SH-SY5Y (cell line): Measurements from ENCODE around the gene TARS2.

Source experiments
- GATA2 ChIP-seq: IDR thresholded peaks from 2 replicates; pipeline ENCODE4 v1.6.1; 2011; ENCODE audit warnings: mild to moderate bottlenecking, low read depth, low read length
- GATA3 ChIP-seq: IDR thresholded peaks from 2 replicates; pipeline ENCODE4 v1.6.1; 2011; ENCODE audit warnings: low read depth, mild to moderate bottlenecking, low read length, moderate library complexity

The TARS2 gene

DNA sequence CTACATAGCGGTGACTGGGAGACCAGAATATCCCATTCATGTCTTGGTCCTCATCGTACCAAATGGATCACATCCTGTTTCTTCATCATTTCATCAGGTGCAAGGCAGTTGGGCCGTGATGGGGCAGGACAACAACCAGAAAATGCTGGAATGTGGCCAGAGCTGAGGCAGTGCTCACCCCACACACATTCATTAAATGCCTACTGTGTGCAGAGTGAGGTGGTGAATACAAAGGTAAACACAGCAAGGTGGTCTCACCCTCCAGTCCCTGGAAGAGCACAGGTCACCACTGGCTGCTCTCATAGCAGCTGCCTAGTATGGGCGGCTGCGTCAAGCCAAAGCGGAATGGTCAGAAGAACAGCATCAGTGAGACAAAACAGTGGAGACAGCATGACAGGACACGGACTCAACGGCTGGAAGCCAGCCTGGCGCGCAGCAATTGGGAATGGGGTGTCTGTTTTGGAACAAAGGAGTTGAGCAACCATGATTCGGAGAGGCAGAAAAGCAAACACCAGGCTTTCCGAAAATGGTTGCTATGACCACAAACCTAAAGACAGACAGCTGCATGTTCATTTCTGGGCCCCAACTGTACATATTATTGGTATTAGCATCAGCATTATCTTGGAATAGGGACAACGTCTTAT lies 56.4 kb downstream of the TARS2 start:
- no peak for TF ChIP-seq GATA2
- no peak for TF ChIP-seq GATA3

DNA sequence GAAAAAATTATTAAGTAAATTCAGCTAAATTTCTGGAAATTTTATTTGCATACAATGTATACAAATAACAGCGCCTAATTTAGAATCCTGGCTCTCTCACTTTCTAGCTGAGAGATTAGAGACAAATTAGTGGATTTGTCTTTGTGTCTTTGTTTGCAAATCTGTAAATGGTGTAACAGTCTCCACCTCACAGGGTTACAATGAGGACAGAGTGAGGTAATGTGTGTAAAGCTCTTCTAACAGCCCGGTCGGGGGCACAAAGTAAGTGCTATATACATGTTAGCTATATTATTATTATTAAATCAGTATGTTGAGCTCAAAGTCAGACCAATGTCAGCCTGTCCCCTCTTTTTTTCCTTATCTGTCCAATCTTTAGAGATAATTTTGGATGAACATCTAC lies 57.0 kb downstream of the TARS2 start:
- TF ChIP-seq GATA3, result no peak
- no peak for TF ChIP-seq GATA2

DNA sequence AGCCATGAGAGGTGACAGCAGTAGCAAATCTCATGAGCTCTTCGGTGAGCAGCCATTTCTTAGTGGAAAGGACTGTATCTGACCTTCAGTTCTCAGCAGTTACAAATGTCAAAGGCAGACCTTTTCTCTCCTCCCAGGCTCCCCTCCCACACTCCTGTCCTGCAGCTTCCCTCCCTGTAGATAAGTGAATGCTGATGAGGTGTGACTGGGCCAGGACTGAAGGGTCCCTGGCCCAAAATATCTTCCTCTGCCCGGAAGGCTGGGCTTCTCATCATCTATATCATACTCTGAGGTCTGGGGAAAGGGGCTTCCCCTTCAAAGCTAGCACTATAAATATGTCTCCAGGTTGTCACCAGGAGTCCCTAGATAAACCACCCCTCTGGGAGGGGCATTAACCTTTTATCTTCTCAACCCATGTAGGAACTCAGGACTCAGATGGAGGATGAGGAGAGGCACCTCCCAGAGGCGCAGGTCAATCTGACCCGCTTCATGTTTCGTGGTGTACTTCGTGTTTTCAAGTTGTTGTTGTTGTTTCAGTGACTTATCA lies 58.3 kb downstream of the TARS2 start:
- no peak for TF ChIP-seq GATA3

DNA sequence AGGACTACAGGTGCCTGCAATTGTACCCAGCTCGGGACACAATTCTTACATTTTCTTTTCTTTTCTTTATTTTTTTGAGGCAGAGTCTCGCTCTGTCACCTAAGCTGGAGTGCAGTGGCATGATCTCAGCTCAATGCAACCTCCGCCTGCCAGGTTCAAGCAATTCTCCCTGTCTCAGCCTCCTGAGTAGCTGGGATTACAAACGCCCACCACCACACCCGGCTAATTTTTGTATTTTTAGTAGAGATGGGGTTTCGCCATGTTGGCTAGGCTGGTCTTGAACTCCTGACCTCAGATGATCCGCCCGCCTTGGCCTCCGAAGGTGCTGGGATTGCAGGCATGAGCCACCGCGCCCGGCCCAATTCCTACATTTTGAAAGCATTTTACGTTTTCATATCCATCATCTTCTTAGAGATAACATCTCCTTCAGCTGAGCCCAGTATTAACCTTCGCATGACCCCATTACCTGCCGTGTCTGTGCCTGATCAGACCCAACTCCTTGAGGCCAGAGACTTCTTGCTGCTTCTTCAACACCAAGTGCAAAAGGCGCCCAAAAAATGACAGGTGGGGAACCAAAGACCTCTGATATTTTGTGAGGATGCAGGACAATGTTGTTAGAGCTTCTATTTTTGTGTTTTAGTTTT lies 59.2 kb downstream of the TARS2 start:
- TF ChIP-seq GATA3 (no peak), GATA2 (no peak)

DNA sequence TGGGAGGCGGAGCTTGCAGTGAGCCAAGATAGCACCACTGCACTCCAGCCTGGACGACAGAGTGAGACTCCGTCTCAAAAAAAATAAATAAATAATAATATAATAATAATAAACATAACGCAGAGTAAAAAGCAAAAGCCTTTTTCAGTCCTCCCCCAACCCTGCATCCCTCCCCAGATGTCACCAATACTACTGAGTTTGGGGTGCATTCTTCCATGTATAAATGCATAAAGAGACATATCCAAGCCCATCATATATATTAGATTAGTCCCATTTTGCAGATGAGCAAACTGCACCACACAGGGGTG lies 61.1 kb downstream of the TARS2 start:
- no peak for TF ChIP-seq GATA3

DNA sequence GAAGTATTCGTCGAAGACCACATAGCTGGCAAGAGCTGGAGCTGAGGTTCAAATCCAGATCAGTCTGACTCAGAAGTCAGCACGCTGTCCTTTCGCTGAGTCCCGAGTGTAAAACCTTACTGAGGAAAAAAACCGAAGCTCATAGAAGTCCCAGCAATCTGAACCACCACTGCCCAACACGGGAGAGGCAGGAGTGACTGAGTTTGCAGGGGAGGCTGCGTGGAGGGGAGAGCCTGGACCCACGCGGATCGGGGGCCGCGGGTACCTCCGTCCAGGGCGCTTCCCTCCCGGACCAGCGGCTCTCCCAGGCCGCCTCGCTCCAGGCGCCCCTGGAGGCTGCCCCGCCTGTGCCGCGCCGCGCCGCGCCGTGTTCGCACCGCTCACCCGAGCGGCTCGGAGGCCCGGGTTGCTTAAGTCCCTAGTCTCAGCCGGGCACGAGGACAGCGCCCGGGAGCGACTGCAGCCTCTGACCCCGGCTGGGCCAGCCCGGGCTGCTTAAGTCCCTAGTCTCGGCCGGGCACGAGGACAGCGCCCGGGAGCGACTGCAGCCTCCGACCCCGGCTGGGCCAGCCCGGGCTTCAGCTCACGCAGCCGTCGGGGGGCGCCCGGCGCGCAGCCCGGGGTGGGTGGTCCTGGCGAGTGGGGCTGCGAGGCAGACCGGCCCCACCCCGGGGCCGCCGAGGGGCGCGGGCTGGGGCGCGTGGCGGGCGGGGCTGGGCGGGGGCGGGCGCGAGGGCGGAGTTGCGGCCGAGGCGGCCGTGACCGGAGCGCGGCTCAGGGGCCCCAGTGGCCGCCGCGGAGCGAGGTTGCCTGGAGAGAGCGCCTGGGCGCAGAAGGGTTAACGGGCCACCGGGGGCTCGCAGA lies 61.6 kb downstream of the TARS2 start, which contains the start of gene ADAMTSL4:
ADAMTSL4 (plus strand) TSS at position 777 of the 864 bp plus-strand sequence. CDS start 2,881 bp downstream, outside the sequence.
- TF ChIP-seq GATA2 (no peak), GATA3 (no peak)

DNA sequence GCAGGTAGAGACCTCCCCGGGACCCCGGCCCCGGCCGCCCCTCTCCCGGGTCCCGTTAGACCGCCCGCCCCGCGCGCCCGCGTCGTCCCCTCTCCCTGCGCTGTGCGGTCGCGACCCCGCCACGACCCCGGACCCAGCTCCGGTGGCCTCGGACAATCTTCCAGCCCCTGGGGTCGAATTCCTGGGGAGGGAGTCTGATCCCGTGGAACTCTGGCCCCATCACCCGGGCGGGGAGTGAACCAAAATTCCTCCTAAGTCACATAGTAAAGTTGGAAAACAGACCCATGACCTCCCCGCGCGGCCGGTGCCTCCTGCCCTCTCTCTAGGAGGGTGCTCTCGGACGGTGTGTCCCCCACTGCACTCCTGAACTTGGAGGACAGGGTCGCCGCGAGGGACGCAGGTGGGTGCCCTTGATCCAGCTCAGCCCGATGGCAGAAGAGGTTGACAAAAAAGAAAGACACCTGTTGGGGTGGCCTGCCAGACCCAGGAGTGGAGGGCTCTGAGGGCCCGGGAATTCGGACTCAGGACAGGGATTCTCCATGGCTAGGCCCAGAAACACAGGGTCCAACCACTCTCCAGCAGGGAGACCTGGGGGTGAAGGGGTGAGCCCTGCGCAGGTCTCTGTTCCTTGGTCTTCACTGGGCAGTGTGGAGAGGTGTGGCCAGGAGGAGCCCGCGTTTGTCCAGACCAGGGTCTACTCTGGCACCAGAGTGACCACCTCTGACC lies 62.4 kb downstream of the TARS2 start:
- TF ChIP-seq GATA3 (no peak), GATA2 (no peak)

DNA sequence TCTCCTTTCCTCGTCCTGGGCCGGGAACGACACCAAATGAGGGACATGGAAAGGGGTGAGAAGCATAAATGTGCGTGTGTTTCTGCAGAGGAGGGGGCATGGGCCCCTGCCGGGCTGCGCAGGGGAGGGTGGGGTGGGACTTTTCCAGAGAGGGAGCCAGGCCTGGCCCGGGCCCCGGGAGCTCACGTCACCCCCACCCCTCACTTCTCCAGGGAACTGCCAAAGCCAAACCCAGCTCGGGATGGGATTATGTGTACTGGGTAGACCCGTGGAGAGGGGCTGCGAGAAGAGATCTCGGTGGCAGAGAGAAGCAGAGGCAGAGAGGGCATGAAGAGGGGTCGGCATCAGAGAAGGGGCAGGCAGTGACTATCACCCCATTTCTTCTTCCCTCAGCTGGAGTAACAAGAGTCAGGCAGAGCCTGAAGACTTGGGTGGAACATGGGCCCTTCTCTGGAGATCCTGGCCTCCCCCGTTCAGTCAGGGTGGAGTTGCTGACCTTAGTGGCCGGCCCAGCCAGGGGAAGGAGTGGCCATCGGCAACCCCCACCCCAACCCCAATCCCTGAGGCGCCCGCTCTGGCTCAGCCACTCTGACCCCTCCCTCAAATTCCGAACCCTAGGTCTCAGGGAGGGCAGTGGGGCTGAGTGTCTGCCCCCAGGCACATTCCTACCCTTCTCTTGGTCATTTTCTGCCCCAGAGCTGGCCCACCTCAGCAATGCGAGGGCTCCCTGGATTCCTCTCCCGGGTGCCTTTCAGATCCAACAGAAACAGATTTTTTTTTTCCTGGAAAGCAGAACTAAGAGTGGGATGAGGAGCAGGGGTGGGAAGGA lies 63.2 kb downstream of the TARS2 start:
- TF ChIP-seq GATA3, result no peak
- TF ChIP-seq GATA2, result no peak

DNA sequence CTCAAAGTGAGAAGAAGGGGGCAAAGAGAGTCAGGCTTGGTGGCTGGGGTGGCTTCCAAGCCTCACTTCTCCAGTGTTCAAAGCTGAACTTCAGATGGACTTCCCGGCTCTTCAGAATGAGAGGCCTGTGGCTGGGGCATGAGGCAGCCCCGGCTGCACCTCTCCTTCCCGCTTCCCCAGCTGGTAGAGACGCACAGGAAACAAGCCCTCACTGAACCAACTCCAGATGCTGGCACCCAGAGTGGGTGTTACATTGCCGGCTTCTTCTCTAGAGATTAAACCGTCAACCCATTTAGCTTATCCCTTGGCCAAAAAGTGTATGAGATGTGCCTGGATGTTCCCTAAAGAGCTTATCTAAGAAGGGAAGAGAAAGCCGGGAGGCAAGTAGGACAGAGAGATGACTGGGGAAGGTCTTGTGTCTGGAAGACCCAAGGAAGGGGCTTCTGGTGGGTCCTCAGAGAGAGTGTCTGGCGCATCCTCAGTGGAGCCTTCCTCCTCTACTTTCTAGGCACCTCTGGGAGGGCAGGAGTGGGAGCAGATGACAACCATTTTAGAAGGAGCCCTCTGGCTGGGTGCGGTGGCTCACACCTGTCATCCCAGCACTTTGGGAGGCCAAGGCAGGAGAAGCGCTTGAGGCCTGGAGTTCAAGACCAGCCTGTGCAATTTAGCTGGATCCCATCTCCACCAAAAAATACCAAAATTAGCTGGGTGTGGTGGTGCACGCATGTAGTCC lies 64.0 kb downstream of the TARS2 start:
- TF ChIP-seq GATA2 (no peak), GATA3 (no peak)

DNA sequence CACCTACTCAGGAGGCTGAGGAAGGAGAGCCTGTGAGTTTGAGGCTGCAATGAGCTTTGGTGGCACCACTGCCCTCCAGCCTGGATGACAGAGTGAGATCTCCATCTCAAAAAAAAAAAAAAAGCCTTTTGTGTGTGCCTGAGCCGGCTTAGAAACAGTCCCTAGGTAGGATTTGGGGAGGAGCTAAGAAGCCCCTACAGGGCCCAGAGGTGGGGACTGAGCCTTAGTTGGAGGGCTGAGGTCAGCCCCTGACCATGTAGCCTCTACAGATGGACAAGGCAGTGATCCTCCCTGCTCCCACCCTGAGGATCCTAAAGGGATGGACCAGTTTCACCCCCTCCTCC lies 64.5 kb downstream of the TARS2 start:
- TF ChIP-seq GATA3, result no peak
- no peak for TF ChIP-seq GATA2

DNA sequence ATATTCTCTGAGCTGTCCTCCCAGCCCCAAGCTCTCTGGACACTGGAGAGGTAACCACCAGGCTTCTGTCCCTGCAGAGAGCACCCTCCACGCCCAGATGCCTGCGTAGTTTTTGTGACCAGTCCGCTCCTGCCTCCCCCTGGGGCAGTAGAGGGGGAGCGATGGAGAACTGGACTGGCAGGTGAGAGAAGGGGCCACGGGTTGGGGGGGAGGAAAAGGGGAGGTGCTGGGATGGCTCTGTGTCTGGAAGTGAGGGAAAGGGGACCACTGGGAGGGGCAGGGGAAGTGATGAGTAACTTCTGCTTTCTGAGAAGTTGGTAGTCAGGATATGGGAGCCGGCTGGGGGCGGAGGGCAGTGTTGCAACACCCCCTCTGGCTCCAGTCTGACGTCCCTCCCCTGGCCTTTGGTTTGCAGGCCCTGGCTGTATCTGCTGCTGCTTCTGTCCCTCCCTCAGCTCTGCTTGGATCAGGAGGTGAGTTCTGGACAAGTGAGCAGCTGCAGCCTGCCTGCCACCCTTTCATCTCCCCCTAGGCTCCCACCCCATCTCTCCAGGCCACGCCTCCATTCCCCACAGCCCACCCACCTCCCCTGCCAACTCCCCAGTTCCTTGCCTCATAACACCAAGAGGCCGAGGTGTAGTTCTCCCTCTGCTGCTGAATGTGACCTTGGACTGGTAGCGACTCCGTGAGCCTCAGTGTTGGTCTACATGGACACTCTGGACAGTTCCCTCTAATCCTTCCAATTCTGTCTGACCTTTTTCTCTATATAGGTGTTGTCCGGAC lies 65.1 kb downstream of the TARS2 start:
- TF ChIP-seq GATA3 (no peak), GATA2 (no peak)

DNA sequence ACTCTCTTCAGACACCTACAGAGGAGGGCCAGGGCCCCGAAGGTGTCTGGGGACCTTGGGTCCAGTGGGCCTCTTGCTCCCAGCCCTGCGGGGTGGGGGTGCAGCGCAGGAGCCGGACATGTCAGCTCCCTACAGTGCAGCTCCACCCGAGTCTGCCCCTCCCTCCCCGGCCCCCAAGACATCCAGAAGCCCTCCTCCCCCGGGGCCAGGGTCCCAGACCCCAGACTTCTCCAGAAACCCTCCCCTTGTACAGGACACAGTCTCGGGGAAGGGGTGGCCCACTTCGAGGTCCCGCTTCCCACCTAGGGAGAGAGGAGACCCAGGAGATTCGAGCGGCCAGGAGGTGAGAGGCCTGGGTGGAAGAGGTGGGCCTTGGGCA lies 65.7 kb downstream of the TARS2 start:
- TF ChIP-seq GATA2, result no peak
- TF ChIP-seq GATA3, result no peak
